GM18502 (cell line): ENCODE results near the gene ZFC3H1.

ENCODE experiments used
- ATAC-seq: cut with Tn5 transposase; IDR thresholded peaks from one replicate; pipeline ENCODE4 v1.9.1; 2021; ENCODE audit warnings: mild to moderate bottlenecking; ENCODE audit not compliant: unreplicated experiment, poor library complexity

Gene ZFC3H1

DNA sequence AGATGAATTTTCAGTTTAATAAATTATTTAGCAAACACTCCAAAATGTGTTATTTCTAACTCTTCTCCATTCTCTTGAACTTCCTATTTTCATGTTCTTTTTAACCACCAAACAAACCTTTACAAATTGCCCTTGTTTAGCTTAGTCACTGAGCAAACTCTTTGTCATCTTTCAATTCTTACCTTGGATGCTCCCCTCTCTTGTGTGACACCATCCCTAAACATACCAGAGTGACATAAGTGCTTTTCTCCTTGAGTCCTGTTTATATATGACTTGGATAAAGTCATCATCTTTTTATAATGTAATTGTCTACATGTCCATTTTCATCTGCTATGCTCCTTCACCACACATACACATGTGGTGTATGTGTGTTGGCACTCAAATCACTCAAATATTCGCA lies 18.8 kb upstream of the ZFC3H1 start:
- ATAC-seq = no peak

DNA sequence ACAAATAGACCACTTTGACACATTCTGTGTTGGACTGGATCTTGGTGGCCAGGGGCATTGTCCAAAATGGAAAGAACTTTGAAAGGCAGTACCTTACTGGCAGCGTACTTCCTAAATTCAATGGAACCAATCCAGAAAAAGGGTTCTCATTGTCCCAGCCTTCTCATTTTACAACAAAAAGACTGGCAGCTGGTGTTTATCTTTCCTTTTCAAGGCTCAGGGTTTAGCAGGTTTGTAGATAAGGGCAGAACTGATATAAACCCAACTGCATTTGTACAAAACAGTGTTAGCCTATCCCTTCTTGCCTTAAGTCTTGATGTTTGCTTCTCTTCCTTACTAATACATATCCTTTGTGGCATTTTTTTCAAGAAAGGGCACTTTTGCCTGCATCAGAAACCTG lies 8.2 kb upstream of the ZFC3H1 start:
- ATAC-seq = no peak

DNA sequence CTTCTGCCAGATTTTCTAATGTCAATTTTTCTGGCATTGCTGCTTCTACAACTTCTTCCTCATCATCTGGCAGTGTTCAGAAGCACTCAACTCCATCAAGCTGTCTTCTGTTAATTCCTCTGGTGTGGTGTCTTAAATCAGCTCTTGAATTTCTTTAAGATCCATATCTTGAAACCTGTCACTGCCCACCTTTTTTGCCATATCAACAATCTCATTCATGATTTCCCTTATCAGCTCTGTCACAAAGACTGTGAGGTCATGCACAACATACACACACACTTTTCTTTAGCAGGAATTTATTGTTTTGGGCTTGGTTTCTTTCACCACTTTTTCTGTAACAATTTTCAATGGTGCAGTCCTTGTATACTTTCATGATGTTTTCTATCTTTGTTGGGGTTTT lies 7.7 kb upstream of the ZFC3H1 start:
- ATAC-seq = no peak

DNA sequence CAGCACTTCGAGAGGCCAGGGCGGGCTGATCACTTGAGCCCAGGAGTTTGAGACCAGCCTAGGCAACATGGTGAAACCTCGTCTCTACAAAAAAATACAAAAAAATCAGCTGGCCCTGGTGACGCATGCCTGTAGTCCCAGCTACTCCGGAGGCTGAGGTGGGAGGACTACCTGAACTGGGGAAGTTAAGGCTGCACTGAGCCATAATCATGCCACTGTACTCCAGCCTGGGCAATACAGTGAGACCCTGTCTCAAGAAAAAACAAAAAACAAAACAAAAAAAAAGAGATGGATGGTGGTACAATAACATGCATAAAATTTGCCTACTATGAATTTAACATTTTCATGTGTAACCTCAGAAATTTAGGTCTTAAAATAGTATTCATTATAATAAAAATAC lies 2.6 kb upstream of the ZFC3H1 start:
- no peak for ATAC-seq

DNA sequence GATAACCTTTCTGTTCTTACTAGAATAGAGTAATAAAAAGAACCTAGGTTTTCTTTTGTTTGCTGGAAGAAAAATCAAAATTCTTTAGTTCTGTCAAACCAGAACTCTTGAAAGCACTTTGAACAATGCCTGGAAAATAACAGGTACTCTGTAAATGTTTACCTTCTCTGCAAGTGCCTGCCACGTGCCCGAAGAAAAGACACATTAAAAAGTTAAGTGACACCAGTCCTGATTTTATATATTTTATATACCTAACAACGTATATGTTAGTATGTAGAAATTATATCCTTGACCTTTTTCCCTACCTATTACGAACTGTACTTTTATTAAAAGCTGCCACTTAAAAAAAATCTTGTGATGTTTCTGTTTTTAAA lies 1.4 kb upstream of the ZFC3H1 start:
- ATAC-seq = no peak

DNA sequence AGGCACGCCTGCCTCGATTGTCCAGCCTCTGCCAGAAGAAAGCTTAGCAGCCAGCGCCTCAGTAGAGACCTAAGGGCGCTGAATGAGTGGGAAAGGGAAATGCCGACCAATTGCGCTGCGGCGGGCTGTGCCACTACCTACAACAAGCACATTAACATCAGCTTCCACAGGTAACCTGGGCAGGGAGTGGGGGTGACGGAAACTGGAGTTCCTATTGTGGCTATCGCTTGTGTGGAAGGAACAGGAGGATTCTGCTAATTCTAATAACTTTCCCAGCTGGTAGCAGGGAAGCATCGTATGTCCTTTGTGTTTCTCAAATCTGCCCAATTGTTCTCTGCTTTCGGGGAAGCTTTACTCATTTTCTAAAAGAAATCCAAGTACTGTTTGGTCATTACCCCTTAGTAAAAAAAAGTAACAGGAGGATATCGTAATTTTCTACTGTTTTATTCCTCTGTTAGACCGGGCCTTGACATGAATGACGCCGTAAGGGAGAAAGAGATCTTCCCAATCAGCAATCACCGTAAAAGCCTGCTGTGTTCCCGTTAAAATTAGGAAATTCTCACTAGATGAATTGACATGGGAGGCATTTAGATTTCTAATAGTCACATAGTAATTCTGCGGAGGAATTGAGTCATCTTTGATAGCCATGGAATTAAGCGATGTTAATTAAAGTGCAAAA lies 902 bp upstream of the ZFC3H1 start:
- peak; percentile 26 for ATAC-seq

DNA sequence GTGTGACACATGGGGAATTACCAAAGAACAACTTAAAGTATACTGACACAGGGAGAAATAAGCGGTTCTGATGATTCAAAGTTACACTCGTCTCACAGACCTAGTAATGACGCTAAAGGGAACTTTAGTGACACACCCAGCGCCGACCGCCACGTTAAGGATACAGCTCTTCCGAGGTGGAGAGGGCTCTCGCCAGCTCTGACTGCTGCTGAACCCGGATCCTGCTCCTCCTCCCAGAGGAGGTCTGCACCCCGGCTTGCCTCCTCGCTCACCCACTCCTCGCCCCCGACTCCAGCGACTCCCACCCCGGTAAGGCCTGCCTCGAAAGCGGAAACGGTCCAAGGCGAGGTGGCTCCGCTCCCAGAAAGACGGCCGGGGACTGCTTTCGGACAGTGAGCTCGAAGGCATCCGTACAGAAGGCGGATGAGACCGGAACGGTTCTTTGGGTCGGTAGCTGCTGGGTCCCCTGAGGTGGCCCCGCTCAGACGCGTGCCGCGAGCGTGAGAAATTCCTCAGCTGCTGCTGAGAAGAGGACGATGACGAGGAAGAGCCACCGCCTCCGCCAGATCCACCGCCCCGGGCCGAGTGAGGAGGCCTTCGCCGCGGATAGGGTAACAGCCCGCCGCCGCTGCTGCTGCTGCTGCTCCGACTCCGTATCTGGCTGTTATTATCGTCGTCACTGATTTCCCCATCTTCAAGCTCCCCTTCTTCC lies 643 bp downstream of the ZFC3H1 start:
- peak; percentile 33 for ATAC-seq

DNA sequence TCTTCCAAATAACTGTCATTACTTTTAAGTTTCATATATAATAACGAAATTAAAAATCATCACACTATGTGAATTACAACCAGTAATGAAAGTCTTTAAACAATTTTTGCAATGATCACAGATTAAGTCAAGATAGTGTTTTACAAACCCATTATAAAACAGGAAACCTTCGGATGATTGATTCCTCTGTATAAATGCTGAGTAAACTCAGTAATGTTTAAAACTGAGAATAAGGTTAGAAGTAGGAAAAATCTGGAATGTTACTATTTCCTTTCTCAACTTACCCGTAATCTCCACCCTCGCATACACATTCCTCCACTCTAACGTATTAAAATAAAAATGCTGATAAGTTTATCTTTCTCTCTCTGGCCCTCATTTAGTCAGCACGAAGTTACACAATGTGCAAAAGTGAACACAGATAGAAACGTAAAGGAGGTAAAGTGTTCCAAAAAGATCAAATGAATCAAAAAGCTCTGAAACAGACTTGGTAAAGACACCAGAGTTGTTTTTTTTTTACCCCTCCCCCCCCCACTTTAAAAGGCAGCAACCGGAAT lies 1.6 kb downstream of the ZFC3H1 start:
- no peak for ATAC-seq

DNA sequence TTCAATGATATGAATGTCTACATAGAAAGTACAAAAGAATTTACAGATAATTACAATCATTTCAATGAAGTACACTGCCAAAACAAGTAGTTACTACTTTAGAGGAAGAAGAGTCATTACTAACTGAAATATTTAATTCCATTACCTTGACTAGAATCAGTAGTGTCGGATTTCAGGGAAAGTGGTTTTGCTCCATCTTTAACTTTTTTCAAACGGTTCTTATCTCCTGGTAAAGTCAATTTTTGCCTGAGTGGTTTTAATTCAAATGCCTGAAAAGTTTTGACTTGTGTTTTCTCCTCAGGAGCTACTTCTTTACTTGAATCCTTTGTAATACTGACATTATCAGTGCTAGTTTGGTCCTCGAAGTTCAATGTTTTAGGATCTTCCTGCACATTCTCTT lies 6.9 kb downstream of the ZFC3H1 start:
- ATAC-seq = no peak

DNA sequence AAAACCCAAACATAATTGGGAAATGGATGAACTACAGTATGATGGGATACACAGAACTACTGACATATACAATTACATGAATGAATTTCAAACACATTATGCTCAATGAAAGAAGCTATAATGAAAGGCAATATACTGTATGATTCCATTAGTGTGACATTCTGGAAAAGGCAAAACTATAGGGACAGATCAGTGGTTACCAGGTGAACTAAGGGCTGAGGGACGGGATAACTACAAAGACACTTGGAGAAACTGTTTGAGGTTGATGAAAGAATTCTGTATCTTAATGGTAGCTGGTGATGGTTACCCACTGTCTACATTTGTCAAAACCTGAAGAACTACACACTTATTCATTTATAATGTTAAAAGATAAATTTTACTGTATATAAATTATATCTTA lies 7.7 kb downstream of the ZFC3H1 start:
- ATAC-seq = no peak

DNA sequence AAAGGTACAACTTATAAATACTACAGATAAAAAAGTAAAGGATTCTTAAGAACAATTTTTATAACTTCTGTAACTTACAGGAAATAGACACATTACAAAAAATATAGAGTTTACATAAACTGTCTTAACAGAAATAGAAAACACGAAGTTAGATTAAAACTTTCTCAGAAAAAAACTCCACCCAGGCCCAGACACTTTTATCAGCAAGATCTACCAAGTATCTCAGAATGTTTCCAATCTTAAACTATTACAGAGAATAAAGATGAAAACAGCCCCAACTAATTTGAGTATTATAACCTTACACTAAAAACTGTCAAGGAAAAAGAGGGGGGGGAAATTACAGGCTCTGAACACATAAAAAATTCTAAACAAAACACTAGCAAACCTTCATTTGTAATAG lies 8.2 kb downstream of the ZFC3H1 start:
- ATAC-seq = no peak

DNA sequence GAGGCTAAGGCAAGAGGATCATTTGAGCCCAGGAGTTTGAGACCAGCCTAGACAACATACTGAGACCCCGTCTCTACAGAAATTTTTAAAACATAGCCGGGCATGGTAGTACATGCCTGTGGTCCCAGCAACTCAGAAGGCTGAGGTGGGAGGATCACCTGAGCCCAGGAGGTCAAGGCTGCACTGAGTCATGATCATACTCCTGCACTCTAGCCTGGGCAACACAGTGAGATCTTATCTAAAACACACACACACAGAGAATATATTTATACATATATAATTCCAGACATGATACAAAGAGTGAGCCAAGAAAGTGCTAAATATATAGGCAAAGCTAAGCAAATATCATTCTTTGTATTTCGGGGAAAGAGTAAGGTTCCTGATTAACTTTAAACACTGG lies 9.4 kb downstream of the ZFC3H1 start:
- no peak for ATAC-seq

DNA sequence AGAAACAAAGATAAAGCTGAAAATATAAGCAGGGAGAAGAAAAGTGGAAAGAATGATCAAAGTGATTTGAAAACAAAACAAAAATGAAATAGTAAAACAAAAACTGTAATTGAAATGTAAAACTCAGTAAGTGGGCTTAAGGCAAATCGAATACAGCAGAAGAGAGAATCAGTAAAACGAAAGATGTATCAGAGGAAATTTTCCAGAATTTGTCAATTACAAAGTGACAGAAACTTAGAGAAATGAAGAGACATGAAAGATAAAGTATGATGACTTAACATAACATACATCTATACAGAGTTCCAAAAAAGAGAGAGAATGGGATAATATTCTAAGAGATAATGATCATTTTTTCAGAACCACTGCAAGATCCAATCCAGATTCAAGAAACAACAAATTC lies 10.5 kb downstream of the ZFC3H1 start:
- ATAC-seq = no peak

DNA sequence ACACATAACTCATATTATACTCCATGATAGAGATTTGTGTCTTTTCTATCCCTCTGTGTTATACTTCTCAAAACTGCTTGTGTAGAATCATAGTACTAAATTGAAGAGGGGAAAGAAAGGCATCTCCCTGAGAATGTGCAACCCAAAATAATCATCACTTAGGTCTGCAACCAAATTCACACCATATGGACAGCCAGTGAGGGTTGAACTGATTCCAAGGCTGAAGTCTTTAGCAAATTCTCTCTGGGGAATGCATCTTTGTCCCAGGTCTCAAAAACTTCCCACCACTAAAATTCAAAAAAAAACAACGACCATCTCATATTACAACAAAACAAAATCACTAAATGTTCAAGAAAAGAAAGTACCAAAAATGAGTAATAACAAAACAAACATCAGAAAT lies 11.0 kb downstream of the ZFC3H1 start:
- ATAC-seq = no peak

DNA sequence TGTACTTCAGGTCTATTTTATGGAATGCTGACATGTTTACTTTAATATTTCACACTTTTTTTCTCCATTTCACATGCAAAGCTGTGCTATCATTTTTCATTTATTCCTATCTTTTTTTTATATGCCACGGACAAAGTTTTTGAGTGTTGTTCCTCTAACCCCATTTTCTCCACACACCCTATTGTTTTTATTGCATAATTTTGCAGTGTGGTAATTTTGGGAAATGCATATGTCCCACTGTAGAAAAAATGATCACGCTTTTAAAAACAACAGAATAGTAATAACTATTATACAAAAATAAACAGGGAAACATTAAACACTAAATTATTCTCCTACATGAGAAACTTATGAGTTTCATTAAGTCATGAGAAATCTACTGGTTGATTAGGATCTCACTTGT lies 14.2 kb downstream of the ZFC3H1 start:
- ATAC-seq = no peak

DNA sequence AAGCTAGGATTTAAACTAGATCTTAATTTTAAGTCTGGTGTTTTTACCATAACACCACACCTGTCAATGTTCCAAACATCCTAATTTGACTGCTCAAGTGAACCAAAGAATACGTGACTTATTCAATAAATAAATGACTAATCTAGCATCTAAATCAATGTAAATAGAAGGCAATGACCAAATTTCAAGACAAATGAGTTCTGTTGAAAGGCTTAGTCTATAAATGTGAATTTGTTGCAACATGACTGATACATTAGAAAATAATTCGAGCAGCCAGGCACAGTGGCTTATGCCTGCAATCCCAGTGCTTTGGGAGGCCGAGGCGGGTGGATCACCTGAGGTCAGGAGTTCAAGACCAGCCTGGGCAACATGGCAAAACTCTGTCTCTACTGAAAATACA lies 15.1 kb downstream of the ZFC3H1 start:
- no peak for ATAC-seq

DNA sequence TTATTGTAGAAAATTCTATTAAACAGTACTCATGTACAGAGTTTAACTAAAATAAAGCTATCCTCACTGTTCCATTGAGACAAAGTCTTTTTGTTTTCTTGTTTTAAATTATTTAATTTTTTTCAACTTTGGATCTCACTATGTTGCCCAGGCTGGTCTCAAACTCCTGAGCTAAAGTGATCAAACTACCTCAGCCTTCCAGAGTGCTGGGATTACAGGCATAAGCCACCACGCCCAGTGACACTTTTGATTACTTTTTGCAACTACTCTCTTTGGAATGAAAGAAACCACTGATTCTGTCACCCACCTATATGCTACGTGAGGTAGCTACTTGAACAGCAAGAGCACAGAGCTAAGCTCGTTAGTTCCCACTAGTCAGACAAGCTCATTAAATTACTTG lies 17.1 kb downstream of the ZFC3H1 start:
- ATAC-seq = no peak

DNA sequence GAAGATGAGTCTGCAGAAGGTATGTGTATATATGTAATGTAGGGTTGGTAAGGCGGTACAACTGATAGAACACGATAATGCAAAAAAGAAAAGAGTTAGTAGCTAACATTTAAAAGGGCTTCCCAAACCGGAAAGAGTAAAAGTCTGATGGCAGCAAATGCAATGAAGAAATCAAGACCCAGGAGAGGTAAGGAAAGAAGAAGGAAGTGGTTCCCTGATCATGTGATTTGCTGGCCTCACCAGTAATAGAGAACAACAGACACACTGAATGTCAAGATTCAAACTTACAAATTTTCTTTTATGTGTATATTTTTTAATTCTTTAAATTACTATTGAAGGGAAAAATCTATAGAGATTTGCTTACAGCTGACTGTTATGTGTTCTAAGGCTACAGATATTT lies 18.4 kb downstream of the ZFC3H1 start:
- no peak for ATAC-seq

DNA sequence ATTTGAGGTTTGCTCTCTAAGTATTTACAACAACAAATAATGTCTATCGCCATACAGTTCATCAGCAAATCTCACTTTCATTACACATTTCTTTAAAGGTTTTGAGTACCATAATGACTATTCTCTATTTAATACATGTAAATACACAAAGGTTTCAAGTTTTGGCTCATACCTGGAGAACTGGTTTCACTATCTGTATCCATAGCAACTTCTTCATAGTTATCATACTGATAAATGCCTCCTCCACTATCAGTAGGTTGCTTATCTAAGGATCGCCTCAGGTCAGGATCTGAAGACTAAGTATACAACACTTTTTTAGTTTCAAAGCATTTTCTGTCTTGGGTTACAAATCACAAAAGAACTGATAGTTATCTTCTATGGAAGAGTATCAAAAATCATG lies 21.4 kb downstream of the ZFC3H1 start:
- no peak for ATAC-seq

DNA sequence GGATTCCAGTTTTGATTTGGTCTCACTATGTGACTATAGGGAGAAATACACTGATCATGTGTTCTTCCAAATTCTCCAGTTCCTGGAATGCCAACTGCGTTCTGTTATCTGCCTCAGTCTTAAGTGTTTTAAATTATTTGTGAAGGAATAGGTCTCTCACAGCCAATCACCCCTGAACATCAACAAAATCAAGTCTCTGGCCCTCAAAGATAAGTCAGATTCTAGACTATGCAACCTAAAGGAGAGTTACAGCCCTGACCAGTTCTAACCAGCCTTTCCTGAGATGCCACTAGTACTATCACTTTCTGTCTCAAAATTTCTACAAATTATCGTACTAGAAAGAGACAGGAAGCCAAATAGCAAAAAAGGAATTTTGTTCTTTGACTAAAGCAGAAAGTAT lies 22.3 kb downstream of the ZFC3H1 start:
- ATAC-seq = no peak

DNA sequence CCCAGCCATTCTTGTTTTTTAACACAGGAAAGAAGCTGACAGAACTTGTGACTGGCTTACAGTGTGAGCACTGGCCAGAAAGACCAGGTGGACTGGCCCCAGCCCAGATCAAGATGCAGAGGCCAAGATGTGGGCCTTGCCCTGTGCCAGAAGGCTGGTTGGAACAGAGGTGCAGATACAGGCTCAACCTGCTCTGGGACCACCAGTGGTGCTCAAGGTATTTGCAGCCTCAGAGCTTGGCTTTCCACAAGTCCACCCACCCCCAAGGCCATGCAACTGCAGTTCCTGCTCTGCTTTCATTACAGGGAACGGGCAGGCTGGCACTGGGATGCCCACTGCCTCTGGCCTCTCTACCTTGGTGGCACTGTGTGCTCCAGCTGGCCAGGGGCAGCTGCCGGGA lies 23.3 kb downstream of the ZFC3H1 start:
- ATAC-seq = no peak

DNA sequence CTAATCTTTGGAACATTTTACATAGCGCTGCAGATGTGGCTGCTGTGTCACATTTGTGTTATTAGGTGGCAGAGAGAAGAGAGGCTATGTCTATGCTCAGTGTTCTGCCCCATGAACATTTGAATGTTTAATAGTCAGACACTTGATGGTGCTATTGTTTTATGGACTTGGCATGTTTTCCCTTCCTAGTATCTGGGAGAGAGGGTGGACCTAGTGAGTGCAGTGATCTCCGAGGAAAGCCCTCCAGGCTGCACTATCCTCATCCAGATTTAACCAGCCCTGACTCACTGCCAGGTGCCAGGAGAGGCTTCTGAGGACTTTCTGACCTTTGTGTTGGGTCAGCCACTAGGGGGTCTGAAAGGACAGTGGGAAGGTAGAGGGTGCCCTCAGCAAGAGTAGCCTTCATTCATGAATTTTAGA lies 24.3 kb downstream of the ZFC3H1 start:
- ATAC-seq = peak; percentile 39
